HT-29 (cell line): Measurements from ENCODE around the gene SERPINE3. TPM values are rescaled to one million over a fixed set of nuclear protein-coding genes. Genes with fewer than 3 reads are reported as not detected.

ENCODE experiments used
- DNase-seq: peaks from one replicate; pipeline ENCODE4 v3.0.0-alpha.2; 2015; ENCODE audit warnings: low spot score
- total RNA-seq: library from RNA; depleted of rRNA; stranded (reverse); fragments of >200 nt; shearing (Covaris generic); gene quantifications from 2 replicates; pipeline ENCODE4 v1.2.3, GENCODE V29; 2014; rRNA removed

The SERPINE3 gene
- total RNA-seq, result not detected in 2 replicates

DNA sequence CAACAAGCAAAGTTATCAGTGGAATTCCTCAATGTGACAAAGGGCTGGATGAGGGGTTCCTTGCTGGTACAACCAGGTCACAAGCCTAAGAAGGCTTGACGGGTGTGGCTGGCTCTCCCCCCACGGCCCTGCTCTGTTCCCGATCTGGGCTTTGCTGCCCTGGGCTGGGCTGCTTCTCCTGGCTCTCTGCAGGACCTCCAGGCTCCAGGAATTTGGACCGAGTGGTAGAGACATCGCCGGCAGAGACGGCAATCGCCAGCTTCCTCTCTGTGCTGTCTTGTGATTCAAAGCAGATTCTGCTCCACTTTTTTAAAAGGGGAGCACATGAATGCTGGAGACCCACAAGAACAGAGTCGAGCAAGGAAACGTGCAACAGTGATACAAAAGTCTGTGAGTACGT is at the start of gene SERPINE3:
Gene SERPINE3, plus strand, starts transcription at position 338 of the 400 bp plus-strand sequence. CDS start 1,401 bp downstream, outside the sequence.
- DNase-seq, result no peak

DNA sequence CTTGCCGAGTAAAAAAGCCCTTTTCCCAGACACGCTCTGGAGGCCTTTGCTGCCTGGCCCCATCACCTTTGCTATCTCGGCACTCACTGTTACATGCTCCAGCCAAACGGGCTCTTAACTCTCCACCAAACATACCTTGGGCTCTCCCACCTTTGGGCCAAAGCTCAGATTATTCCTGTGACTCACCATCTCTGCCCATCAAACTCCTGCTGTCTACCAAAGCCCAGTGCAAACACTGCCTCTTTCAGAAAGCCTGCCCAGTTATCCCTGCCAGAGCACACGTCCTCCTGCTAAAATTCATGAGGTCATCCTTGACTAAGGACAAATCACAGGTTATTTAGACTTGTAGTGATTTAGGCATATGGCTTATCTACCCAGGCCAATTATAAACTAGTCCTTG is 48.1 kb upstream of the SERPINE3 start:
- DNase-seq, result no peak

DNA sequence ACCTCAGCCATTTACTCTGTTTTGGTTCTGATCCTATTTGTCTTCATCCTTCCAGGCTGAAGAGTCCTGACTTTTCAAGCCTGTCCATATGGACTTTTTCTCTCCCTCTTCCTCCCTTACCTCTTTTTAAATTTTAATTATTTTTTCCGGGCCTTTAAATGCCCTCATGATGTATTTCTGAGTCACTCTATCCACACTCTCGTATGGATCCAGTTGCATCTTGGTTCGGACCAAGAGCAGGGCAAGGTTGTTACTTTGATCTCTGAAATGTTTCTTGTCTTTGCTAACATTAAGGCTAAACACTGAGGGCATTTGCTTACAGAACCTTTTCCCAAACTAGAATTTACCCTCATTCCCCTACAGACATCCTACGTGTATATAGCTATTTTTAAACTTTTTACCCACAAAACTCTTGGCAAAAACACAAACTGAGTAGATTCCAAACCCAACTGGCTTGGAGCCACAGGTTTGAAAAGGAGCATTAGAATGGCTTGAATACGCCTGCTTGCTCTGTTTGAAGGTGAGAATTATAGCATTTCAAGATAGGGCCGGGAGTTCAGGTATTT is 47.4 kb upstream of the SERPINE3 start:
- no peak for DNase-seq

DNA sequence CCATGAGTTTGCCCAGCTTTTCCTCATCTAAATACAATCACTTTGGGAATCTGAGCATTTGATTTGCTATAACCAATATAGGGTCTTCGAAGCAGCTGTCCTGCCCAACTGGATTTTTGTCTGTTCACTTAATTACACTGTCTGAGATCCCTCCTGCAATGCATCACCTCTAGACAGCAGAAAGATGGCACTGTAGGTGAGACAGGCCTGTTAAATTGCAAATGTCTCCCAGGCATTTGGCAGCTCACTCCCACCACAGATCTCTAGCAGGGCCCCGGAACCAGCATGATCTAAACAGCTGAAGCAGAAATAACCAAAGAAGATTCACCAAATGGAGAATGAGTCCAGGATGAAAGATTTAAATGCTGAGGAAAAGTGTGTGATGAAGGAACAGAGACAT is 41.9 kb upstream of the SERPINE3 start:
- DNase-seq, result no peak

DNA sequence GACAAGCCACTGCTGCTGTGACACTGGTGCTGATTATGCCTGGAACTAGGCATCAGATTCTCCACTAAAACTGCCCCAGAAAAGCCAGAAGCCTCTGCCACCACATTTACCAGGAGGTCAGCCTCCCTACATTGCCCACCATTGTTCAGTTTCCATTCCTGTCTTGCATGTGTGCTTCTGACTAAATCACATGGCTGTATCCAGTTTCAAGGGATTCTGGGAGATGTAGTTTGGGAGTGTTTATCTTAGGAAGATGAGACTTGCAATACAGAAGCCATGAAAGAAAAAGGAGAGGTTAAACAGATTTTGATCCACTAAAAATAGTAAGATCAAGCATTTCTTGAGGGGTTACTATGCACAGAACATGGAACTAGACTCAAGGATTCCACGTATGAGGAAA is 40.7 kb upstream of the SERPINE3 start:
- no peak for DNase-seq

DNA sequence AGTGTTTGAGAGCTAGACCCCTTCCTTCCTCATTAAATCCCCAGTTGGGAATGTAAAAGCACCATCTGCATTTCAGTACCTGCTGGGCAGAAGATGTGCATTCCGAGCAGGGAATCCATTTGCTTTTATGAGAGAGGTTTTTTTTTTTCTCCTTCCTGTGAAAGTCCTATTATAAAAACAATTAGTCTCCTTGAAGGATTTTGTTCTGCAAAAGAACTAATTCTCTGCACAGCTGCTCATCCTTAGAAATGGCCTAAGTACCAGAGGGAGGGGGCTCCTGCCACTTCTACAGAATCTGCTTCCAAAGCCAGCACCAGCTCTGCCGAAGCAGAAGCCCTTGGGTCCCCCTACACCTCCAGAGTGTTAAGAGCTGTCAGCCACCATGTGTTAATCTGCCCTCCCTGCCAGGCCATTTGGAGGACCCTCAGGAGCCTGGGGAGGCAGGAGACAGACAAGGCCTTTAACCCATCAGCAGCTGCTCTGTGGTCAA is 36.4 kb upstream of the SERPINE3 start:
- no peak for DNase-seq

DNA sequence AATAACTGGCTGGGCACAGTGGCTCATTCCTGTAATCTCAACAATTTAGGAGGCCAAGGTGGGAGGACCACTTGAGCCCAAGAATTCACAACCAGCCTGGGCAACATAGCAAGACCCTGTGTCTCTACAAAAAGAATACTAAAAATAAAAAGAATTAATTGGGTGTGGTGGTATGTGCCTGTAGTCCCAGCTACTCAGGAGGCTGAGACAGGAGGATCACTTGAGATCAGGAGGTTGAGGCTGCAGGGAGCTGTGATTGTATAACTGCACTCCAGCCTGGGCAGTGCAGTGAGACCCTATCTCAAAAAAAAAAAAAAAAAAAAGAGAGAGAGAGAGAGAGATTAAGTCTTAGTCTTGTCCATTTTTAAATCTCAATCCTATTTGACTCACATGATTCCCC is 35.6 kb upstream of the SERPINE3 start:
- no peak for DNase-seq

DNA sequence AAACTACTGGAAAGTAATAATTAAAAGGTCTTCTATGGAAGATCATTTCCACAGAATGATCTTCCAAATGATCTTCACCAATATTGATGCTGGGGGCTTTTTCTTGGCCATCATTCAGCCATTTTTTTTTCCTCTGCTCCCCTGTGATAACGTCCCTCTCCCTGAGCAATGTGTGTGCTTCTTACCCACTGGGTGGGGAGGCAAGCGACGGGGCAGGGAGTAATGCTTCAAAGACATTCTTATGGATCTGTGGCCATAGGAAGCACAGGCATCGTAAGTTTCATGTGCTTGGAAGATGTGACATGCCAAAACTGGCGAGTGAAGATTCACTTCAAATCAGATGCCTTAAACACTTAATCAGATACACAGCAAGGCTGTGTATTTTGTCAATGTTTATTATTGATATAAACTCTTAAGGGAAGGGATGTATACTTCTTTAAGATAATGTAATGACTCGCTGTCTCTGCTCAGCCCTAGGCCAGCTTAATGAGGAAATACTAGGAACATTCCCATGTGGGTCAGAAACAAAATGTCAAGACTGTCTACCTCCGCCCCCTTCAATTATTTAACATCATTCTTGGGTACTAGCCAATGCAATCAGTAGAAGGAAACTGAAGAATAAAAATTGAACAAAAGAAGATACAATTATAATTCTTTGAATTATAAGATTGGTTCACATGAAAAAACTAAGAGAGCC is 34.1 kb upstream of the SERPINE3 start:
- DNase-seq, result no peak

DNA sequence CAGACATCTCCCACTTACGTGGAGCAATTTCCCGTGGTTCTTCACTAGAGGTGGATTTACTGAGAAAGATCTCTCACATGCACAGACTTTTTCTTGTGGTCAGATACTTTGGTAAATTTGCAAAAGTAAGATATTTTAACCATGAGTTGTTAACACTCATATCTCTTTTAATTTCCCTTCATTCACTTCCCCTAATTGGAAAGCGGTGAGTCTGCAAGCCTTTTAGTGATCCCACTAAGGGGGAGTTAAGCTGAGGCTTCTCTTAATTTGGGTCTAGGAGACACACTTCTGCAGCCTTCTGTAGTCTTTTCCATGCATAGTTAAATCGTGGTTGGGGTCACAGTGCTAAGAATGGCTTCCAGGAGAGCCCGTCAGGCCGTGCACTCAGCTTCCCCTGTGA is 30.7 kb upstream of the SERPINE3 start:
- no peak for DNase-seq

DNA sequence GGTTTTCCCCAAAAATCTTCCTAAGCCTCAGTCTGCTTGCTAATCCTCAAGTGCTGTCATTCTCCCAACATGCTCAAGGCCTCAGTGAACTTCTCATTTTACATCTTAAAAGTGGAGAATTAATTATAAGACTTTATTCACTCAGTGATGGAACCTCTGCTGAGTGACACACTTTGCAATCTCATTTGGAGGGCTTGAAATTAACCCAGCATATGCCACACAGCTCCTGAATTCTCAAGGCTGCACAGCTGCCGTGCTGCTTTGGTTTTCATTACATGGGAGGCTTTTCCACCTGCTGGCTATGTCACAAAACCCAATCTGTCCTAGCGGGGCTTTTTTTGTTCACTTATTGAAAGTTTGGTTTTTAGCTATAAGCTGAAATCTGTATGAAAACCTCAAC is 28.3 kb upstream of the SERPINE3 start:
- DNase-seq, result no peak

DNA sequence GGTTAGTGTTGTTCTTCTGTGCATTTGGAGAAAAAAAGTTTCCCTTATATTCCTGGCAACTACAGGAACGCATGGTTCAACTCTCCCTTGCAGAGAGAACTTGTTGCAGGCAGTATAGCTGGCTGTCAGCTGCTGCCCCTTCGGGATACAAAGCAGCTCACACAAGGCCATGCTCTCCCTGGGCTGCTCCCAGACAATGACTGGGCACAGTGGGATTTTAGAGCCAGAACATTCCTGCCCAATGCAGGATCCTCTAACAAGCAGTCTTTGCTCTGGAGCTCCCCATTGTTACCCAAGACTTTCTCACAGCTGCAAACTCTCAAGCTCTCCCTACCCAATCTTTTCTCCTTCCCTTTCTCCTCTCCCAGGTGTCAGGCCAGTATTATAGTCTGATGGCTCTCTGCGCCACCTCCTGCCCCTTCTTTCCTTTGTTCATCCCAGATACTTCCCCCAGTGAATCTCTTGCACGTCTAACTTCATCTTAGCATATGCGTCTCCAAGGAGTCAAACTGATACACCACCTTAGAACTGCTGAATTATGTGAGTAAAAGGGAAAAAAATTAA is 27.5 kb upstream of the SERPINE3 start:
- no peak for DNase-seq

DNA sequence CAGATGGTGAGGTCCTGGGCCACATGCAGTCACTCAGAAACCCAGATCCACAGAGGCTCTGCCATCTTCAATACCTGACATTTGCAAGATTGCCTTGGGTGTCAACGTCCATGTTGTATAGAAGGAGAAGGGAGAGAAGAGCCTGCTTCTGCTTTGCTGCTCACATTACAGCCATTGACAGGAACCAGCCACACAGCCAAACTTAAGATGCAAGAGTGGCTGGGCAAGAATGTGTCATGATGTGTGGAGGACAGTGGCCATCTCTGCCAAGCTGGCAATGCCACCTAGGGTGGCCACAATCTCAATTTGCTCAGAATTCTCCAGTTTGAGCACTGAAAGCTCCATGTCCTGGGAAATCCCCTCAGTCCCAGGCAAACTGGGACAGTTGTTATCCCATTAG is 25.9 kb upstream of the SERPINE3 start:
- DNase-seq, result no peak

DNA sequence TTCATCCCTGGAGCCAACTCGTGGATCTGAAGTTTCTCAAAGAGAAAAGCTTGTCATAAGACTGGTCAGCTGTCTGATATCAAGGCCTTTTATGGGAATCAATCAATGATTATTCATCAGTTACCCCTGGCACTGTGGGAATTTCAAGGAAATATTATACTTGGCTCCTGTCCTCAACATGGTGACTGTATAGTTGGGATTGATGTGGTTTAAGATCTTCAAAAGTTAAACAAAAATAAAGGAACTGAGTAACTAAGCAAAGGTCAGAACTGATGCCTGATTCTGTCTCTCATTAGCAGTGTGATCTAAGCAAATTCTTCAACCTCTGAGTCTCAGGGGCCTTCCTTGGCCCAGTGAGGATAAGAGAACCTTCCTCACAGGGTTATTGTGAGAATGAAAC is 22.2 kb upstream of the SERPINE3 start:
- no peak for DNase-seq

DNA sequence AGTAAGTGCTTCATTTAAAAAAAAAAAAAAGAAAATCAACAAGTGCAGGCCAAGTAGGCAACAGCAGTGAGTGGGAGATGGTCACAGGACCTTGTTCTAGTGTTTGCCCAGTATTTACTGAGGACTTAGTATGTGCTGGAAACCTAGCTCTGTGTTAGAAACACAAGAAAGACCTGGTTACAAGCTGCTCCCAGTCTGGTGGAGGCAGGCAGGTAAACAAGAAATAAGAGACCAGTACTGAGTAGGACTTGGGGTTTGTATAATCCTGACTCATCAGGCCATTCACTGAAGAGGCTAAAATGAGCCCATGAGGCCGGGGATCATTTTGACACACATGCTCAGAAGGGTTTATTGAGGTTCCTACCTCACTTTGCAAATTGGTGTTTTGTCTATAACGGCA is 21.5 kb upstream of the SERPINE3 start:
- no peak for DNase-seq

DNA sequence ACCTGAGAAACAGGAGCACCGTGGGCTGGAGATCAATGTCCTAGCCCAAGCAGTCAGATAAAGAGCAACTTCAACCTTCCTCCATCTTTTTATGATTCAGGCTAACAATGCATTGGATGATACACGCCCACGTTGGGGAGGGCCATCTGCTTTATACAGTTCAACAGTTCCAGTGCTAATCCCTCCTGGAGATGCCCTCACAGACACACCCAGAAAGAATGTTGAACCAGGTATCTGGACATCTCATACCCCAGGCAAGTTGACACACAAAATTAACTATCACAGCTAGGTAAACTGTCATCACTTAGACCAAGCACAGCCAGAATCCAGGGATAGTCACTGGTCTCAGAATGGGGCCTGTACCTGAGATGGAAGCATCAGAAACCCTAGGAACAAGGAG is 20.6 kb upstream of the SERPINE3 start:
- DNase-seq, result no peak

DNA sequence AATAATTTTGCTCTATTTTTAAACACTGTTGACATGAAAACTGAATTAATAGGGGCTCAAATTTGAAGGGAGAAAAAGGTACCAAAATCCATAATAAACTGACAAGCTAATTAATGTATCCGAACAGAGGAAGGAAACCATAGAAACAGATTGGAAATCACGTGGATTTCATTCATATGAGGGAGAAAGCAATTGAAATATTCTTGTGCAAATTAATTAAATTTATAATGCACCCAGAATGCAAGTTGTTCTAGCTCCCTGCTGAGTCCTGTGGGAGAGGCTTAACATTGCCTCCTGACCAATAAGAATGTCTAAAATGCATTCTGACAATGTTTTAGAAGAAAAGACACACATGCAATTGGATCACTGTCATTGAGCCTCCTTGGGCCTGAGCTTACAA is 17.7 kb upstream of the SERPINE3 start:
- DNase-seq, result no peak

DNA sequence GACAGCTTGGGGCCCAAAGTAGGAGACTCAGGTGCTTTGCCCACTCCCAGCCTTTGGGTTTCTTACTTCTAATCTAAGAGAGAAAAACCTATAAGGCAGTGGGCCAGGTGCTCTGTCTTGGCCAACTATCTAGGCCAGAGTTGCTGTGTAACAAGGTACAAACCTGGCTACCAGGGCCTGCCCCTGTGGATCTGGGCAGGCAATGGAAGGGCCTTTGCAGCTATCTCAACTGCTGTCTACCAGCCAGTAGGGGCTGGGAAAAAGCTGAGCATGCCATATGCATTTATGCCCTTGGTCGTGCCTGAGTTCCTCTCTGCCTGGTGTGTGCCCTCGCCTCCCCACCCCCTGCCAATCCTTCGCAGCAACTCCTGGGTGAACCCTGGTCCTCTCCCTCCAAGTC is 16.7 kb upstream of the SERPINE3 start:
- no peak for DNase-seq

DNA sequence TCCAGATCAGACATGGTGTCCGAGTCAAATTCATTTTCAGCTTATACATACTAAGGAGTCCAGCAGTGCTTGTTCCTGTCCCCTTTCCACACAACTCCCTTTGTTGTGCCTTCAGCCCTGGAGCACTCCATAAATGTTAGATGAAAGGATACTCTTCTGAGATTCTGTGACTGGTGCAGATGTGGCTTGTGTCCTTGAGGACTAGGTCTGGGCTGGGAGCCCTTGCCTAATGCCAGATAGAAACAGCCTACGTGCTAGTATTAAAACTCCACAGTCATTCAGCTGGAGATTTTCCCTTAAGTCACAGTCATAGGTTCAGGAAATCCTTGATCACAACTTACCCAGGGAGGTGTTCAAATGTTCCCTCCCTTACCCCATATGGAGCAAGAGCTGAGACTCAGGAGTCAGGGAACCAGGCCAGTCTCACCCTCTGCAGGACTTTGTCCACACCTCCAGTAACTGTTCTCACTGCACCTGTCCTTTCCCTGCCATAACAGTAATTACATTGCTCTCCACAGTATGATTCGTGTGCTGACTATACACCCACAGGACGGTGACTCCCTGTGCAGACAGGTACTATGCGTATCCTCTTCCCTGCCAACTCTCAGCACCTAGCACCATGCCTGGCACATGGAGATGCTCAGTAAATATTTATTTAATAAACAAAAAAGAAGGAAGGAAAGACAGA is 15.5 kb upstream of the SERPINE3 start:
- no peak for DNase-seq

DNA sequence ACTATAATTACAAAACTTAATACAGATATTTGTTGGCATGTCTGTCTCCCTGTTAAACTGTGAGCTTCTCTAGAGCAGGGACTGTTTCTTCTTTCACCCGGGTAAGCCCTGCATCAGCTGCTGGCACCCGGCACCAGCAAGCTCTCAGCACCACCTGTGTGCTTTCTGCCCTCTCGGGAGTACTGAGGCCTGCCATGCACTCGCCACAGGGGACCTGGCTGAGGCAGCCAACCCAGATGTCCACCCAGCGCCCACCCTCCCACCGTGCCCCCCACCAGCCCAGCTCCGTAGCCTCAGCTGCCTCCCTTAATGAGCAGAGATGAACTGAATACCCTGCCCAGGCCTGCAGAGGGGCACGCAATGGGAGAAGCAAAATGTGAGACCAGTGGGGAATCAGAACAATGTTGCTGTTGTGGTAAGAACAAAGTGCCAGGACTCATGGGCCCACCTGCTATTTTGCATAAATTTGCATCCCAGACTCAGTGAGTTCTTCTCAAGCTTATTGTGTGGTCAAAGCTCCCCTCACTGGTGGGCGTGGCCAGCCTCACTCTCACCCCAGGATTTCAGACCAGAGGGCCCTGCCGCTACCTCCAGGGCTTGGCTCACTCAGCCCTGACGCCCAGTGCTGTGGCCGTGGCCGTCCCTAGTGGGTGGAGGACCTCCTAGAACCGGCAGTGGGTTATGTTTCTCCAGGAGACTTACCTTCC is 14.6 kb upstream of the SERPINE3 start:
- DNase-seq, result no peak

DNA sequence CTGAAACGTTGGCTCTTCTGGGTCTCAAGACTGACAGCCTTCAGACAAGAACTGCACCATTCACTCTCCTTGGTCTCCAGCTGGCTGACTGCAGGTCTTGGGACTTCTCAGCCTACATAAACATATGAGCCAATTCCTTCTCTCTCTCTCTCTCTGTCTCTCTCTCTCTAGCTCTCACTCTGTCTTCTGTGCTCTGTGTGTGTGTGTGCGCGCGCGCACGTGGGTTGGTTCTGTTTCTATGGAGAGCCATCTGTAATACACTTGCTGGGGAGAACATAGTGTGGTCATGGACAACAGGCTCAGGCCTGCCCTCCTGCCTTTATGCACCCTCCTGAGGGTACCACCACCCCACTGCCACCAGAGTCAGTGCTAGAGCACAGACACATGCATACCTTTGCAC is 13.7 kb upstream of the SERPINE3 start:
- no peak for DNase-seq

DNA sequence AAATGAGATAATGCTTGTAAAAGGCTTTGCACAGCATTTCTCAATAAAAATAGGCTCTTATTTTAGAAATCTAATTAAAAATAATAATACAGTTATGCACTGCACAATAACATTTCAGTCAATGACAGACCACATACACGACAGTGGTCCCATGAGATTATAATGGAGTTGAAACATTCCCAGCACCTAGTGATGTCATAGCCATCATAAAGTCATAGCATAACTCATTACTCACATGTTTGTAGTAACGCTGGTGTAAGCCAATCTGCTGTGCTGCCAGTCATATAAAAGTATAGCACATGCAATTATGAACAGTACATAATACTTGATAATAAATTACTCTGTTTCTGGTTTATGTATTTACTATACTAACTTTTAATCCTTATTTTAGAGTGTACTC is 12.7 kb upstream of the SERPINE3 start:
- no peak for DNase-seq

DNA sequence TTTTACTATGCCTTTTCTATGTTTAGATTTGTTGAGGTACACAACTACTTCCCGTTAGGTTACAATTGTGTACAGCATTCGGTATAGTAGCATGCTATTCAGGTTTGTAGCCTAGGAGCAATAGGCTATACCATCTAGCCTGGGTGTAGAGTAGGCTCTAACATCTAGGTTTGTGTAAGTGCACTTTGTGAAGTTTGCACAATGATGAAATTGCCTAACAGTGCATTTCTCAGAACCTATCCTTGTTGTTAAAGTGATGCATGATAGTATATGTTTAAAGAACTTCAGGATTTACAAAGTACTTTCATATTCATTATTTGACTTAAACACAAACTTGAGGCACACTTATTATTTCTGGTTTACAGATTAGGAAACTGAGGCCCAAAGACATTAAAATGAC is 11.5 kb upstream of the SERPINE3 start:
- DNase-seq, result no peak
